HG03139 (cell line): ENCODE data around the gene NARF.
"Not testable (repeated sequence)": the region's sequence is repeated elsewhere in the genome, so short reads cannot be mapped to it uniquely, and the experiment has no call there.

Experiments
- ATAC-seq: cut with Tn5 transposase; IDR thresholded peaks from one replicate; pipeline ENCODE4 v1.9.1; 2021; ENCODE audit not compliant: unreplicated experiment

The NARF gene

GRCh38 chr17:82445542-82445941, 13.0 kb upstream of the NARF start:
- no peak for ATAC-seq

- no peak for ATAC-seq
Observed at GRCh38 chr17:82446124-82446523, 12.4 kb upstream of the NARF start.

- no peak for ATAC-seq
Observed at GRCh38 chr17:82446649-82447048, 11.9 kb upstream of the NARF start.

GRCh38 chr17:82447876-82448275, 10.7 kb upstream of the NARF start:
- no peak for ATAC-seq

GRCh38 chr17:82449131-82449882, 9.2 kb upstream of the NARF start:
- ATAC-seq: peak; percentile 49

- ATAC-seq: no peak
Observed at GRCh38 chr17:82449883-82450356, 8.6 kb upstream of the NARF start.

- peak; percentile 64 for ATAC-seq
Observed at GRCh38 chr17:82450357-82451106, 8.0 kb upstream of the NARF start, which contains the start of gene CYBC1. Gene CYBC1 (minus strand): TSS chr17:82450752. CDS start chr17:82449254, 1,498 bp downstream.

- no peak for ATAC-seq
Observed at GRCh38 chr17:82452162-82452561, 6.4 kb upstream of the NARF start.

DNA sequence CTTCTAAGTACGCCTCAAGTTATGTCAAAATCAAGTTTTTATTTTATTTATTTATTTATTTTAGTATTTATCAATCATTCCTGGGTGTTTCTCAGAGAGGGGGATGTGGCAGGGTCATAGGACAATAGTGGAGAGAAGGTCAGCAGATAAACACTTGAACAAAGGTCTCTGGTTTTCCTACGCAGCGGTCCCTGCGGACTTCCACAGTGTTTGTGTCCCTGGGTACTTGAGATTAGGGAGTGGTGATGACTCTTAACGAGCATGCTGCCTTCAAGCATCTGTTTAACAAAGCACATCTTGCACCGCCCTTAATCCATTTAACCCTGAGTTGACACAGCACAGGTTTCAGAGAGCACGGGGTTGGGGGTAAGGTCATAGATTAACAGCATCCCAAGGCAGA, 5.4 kb upstream of the NARF start:
- ATAC-seq: not testable (repeated sequence)

- ATAC-seq: not testable (repeated sequence)
Observed at GRCh38 chr17:82453706-82454105, 4.8 kb upstream of the NARF start.

- ATAC-seq: no peak
Observed at GRCh38 chr17:82457073-82457928, 1.2 kb upstream of the NARF start.

- no peak for ATAC-seq
Observed at GRCh38 chr17:82457929-82458178, 687 bp upstream of the NARF start.

DNA sequence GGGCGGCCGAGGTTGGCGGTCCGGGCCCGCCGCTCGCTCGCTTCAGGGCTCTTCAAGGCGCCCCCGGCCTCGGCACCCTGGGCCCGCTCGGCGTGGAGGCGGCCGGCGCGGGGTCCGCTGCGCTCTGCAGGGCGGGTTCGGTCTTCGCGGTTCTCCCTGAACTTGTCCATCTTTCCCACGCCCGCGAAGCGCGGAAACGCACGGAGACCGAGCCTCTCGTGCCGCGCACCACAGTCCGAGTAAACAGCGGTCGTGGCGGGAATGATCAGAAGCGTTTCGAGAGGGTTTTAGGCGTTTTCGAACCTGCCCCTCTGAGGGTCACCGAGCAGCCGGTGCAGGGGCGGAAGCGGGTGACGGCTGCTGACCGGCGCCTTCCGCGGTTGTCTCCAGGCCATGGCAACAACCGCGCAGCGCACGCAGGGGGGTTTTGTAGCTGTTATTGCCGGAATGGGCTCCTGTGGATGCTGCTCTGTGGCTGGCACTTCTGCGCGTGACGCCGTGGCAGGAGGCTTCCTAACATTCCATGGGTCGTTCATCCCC, 414 bp downstream of the NARF start:
- no peak for ATAC-seq

DNA sequence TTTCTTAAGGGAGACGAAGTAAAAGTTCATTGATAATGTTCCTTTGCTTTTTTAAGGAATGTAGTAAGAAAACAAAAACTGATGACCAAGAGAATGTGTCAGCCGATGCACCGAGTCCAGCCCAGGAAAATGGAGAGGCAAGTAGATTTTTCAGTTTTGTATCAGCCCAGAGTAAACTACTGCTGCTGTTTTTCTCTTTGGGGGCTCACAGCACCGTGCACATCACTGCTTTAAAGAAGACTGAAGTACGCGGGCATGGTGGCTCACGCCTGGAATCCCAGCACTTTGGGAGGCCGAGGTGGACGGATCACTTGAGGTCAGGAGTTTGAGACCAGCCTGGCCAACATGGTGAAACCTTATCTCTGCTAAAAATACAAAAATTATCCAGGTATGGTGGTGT, 1.4 kb downstream of the NARF start:
- ATAC-seq: not testable (repeated sequence)

DNA sequence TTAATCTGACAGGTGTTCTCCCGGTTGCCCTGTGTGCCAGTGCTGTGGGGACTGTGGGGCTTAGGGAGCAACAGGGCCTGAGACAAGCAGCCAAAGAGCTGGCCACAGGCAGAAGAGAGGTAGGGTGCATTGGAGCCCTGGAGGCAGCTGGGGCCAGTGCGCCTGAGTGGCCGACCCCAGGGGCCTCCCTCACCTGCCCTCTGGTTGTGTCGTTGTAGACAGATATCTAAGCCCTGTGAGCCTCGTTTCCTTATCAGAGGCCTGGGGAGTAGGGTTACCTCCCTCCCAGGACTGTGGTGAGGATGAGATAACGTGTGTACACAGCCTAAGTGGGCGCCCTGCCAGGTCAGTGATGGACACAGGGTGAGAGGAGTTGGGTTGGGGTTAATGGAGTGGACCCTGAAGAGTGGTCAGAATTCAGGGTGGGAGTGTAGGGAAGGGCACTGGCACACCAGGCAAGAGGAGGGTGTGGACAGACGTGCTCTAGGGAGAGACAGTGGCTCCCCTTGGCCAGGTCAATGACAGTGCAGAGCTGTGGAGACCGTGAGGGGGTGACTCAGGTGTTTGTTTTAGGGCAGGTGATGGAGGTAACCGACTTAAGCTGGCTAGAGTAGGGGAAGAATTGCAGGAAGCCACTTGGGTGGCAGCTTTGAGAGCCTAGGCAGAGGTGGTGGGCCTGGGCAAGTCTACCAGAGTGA, 3.4 kb downstream of the NARF start:
- ATAC-seq: no peak

DNA sequence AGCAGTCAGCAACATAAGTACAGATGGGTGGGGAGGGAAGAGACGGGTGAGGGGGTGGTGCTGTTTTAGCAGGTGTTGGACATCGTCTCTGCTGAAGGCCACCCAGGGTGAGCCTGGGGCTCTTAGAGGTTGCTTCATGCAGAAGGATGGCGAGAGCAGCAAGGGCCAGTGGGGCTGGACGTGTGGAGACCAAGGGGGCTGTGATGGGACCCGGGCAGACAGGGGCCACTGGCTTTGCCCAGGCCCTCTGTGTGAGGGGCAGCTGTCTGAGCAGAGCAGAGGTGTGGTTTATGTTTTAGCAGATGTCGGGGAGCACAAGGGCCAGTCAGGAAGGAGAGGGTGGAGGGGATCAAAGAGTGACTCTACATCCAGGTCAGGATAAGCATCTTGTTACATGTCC, 4.8 kb downstream of the NARF start:
- no peak for ATAC-seq

- no peak for ATAC-seq
Observed at GRCh38 chr17:82463925-82464566, 5.5 kb downstream of the NARF start.

GRCh38 chr17:82464567-82464929, 6.0 kb downstream of the NARF start:
- ATAC-seq: no peak

- ATAC-seq: no peak
Observed at GRCh38 chr17:82465023-82465603, 6.6 kb downstream of the NARF start.

DNA sequence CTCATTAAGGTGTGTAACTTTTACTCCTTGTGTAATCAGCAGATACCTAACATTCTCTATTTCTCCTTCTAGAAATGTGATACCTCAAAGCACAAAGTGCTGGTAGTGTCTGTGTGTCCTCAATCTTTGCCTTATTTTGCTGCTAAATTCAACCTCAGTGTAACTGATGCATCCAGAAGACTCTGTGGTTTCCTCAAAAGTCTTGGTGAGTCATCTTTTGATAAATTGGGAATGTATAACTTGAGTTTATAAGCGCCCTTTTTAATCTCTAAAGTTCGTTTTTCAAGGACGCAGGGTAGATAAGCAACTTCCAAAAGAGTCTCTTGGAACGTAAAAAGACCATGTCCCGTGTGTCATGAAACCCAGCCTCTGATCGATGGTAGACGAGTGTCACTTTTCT, 10.2 kb downstream of the NARF start:
- no peak for ATAC-seq
